Left lung (tissue), 10 donors: Measurements from ENCODE around the gene ZNF804A. TPM values are rescaled to one million over a fixed set of nuclear protein-coding genes. Genes with fewer than 3 reads are reported as not detected.
A peak's percentile ranks its signal among the peaks of the same experiment; 100 is the strongest.

Source experiments
- ATAC-seq: fragments of 200-7000 bp; cut with Tn5 transposase; one replicate; pipeline ENCODE4 v1.9.1; 2020; ENCODE audit warnings: moderate library complexity
- DNase-seq, 4 donors: peaks; one replicate each; pipeline ENCODE4 v3.0.0-alpha.2; 2013 to 2020
- H3K27ac ChIP-seq, 2 donors: fragments of 200-600 bp; sonication (generic) in 1 of 2; one replicate each; pipeline versions ENCODE4 v1.5.0 to v1.8.0; 2020 to 2021
- H3K27me3 ChIP-seq, 2 donors: fragments of 200-600 bp; sonication (generic) in 1 of 2; one replicate each; pipeline versions ENCODE4 v1.5.0 to v1.8.0; 2020 to 2021
- H3K36me3 ChIP-seq, 2 donors: fragments of 200-600 bp; sonication (generic) in 1 of 2; one replicate each; pipeline versions ENCODE4 v1.5.0 to v1.8.0; 2020 to 2021
- H3K4me1 ChIP-seq, 2 donors: fragments of 200-600 bp; one replicate each; pipeline ENCODE4 v1.8.0; 2021
- H3K4me3 ChIP-seq, 2 donors: fragments of 200-600 bp; sonication (generic) in 1 of 2; one replicate each; pipeline versions ENCODE4 v1.5.0 to v1.8.0; 2020 to 2021; ENCODE audit warnings: mild to moderate bottlenecking in 1 of 2
- H3K9me3 ChIP-seq, 2 donors: fragments of 200-600 bp; sonication (generic) in 1 of 2; one replicate each; pipeline versions ENCODE4 v1.5.0 to v1.8.0; 2020 to 2021
- intact Hi-C, 2 donors: fragments of 100-400 bp; cut with DNase I; formaldehyde crosslinking; loops; one replicate each; pipeline versions ENCODE4 v1.11.2 to v1.14.2; 2022
- polyA plus RNA-seq, 6 donors: library from polyadenylated mRNA; unstranded; fragments of 120-200 nt; gene quantifications; one replicate each; pipeline ENCODE4 v1.2.1, GENCODE V29; 2013; ENCODE audit not compliant: insufficient read length in 6 of 6
- total RNA-seq, 2 donors: library from RNA; stranded (reverse); fragmentation: NEBNext Ultra II Directional; extraction: Animal tissue kit (Norgen Biotek cat#: 25700); gene quantifications; one replicate each; pipeline ENCODE4 v1.2.1, GENCODE V29; 2021
- TF ChIP-seq, protein P1 (sequence below), 2 donors: fragments of 200-600 bp; sonication (generic) in 1 of 2; IDR thresholded peaks; one replicate each; pipeline versions ENCODE4 v1.5.0 to v1.8.0; 2021; ENCODE audit warnings: antibody characterized with exemption in 2 of 2
- donor health status: DM: no; HTN: yes; CAD: no.
- donor health status: DM: no; HTN: no; CAD: no.

The ZNF804A gene
- total and polyA plus RNA-seq, 8 donors = 0.04 to 0.86 (median 0.09) TPM; not detected in 1

DNA sequence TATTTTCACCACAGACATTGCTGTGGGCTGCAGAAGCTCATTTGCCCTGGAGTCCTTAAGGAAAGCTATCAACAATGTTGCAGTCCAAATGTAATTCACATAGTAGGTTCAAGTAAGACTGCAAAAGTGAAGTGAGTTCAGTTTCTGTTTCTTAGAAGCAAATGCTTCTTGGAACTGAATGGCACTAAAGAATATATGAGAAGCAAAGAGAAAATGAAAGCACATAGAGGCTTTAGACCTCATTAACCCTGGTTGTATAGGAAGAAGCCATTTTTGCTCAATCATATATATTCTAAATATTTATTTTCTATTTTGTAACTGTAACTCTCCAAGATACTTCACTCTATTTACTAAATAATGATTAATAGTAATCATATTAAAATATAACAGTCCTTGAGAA is 292.0 kb downstream of the ZNF804A start:
- no peak for ATAC-seq
- no peak for DNase-seq
- TF ChIP-seq, protein P1, sequence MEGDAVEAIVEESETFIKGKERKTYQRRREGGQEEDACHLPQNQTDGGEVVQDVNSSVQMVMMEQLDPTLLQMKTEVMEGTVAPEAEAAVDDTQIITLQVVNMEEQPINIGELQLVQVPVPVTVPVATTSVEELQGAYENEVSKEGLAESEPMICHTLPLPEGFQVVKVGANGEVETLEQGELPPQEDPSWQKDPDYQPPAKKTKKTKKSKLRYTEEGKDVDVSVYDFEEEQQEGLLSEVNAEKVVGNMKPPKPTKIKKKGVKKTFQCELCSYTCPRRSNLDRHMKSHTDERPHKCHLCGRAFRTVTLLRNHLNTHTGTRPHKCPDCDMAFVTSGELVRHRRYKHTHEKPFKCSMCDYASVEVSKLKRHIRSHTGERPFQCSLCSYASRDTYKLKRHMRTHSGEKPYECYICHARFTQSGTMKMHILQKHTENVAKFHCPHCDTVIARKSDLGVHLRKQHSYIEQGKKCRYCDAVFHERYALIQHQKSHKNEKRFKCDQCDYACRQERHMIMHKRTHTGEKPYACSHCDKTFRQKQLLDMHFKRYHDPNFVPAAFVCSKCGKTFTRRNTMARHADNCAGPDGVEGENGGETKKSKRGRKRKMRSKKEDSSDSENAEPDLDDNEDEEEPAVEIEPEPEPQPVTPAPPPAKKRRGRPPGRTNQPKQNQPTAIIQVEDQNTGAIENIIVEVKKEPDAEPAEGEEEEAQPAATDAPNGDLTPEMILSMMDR (IDR thresholded peaks at IDR 0.05) = no peak
- Histone ChIP-seq H3K4me1 (no peaks in the 10 kb centered on the region), H3K4me3 (no peak overlapping the region), H3K36me3 (no peaks in the 10 kb centered on the region), H3K9me3 (peaks cover 0 to 28% of the 10 kb centered on the region in 2 donors), H3K27ac (no peak overlapping the region), H3K27me3 (no peaks in the 10 kb centered on the region)
- intact Hi-C loops = no loop called here

DNA sequence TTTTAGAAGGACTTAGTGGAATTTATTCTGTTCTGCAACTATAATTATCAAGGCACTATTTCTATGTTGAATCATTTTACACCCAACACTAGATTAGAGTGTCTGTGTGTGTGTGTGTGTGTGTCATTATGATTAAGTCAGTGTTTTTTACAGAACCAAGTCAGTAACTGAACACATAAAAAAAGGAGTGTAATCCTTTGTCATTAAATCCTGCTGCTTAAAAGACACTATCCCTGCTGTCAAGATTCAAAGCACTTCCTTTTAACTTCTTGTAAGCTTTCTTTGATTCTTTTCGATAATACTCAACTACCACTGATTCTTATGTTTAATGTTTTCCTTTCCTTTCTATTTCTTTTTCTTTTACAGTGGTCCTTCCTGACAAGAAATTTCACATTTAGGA is 306.7 kb downstream of the ZNF804A start:
- ATAC-seq = no peak
- H3K27ac ChIP-seq = no peak overlapping the region
- H3K4me3 ChIP-seq = no peak overlapping the region
- H3K4me1 ChIP-seq = no peaks in the 10 kb centered on the region
- no peak for DNase-seq
- H3K36me3 ChIP-seq = no peaks in the 10 kb centered on the region
- H3K9me3 ChIP-seq = no peaks in the 10 kb centered on the region
- TF ChIP-seq, protein P1 (IDR thresholded peaks at IDR 0.05) = no peak
- H3K27me3 ChIP-seq = no peaks in the 10 kb centered on the region
- intact Hi-C loops = no loop called here

DNA sequence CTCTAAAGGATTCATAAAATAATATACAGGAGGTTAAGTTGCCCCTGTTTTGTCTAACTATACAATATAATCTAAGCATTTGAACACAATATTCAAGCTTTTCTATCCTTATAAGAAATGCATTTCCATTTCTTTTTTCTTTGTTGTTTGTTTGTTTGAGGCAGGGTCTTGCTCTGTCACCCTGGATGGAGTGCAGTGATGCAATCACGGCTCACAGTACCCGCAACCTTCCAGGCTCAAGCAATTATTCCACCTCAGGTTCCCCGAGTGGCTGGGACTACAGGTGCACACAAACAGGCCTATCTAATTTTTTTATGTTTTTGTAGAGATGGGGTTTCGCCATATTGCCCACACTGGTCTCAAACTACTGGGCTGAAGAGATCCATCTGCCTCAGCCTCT is 307.8 kb downstream of the ZNF804A start:
- no peak for ATAC-seq
- Histone ChIP-seq H3K9me3 (no peaks in the 10 kb centered on the region), H3K4me3 (no peak overlapping the region), H3K27ac (no peak overlapping the region), H3K27me3 (no peaks in the 10 kb centered on the region), H3K36me3 (no peaks in the 10 kb centered on the region), H3K4me1 (no peaks in the 10 kb centered on the region)
- TF ChIP-seq, protein P1 (IDR thresholded peaks at IDR 0.05) = no peak
- intact Hi-C loops = no loop called here
- DNase-seq = no peak

DNA sequence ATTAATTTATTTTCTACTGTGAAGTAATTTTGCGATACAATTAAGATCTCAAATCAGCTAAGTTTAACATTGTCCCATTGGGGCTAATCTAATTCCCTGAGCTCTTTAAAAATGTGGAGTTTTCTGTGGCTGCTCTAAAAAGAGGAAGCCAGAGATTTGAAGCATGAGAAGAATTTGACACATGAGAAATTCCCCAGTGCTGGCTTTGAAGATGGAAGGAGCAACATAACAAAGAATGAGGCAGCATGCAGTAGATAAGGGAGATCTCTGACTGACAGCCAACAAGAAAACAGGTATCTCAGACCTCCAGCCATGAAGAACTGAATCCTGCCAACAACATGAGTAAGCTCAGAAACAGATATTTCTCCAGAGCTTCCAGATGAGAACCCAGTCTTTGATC is 308.4 kb downstream of the ZNF804A start:
- Histone ChIP-seq H3K27me3 (no peaks in the 10 kb centered on the region), H3K4me1 (no peaks in the 10 kb centered on the region), H3K36me3 (no peaks in the 10 kb centered on the region), H3K27ac (no peak overlapping the region), H3K9me3 (no peaks in the 10 kb centered on the region), H3K4me3 (no peak overlapping the region)
- DNase-seq (no peak), ATAC-seq (no peak)
- intact Hi-C loops = no loop called here
- TF ChIP-seq, protein P1 (IDR thresholded peaks at IDR 0.05) = no peak

DNA sequence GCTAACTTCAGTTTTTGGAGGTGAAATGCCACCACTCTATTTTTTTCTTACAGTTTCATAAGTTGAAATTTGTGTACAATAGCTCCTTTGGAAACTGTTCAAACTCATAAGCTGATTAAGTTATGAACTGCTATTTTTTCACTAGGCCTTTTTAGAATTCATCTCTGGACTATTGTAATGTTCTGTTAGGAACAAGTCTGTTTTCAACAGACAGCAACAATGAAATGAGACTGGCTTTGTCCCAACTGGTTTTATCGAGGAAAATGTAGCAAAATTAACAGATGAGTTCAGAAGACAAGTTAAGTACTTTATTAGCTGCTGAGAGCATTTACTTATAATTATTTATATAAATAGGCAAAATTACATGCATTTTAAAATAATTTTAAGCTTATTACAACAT is 310.6 kb downstream of the ZNF804A start:
- DNase-seq (peak in 2 of 4 donors; percentile 14 to 18), ATAC-seq (no peak)
- Histone ChIP-seq H3K36me3 (no peaks in the 10 kb centered on the region), H3K9me3 (peaks cover 0 to 11% of the 10 kb centered on the region in 2 donors), H3K27me3 (no peaks in the 10 kb centered on the region), H3K27ac (no peak overlapping the region), H3K4me1 (no peaks in the 10 kb centered on the region), H3K4me3 (no peak overlapping the region)
- intact Hi-C loops = no loop called here
- TF ChIP-seq, protein P1 (IDR thresholded peaks at IDR 0.05) = no peak
